ENCODE data around the gene UTP15. TPM values are rescaled to one million over a fixed set of nuclear protein-coding genes. Genes with fewer than 3 reads are reported as not detected.

The UTP15 gene
- polyA plus RNA-seq, 1 of the 3 experiments (the other 2 are of a cell fraction), result 10.2 TPM

- Histone ChIP-seq H3K36me3 (replicated peaks in 1 of 2; ENCODE audit: control insufficient read depth in 1 of 2, insufficient read depth in 2 of 2, low read length in 1 of 2) (no peaks in the 10 kb centered on the region), H3K4me1 (ENCODE audit: control insufficient read depth in 1 of 2, insufficient read depth in 2 of 2, low read depth in 1 of 2, low read length in 1 of 2) (no peaks in the 10 kb centered on the region), H3K9me2 (no peaks in the 10 kb centered on the region), H3F3A (replicated peaks; ENCODE audit: insufficient read depth) (no peaks in the 10 kb centered on the region), H4K20me1 (ENCODE audit: insufficient read depth) (no peaks in the 10 kb centered on the region), H3K79me2 (ENCODE audit: insufficient read depth) (no peaks in the 10 kb centered on the region), H3K4me2 (no peak overlapping the region), H3K9ac (no peak overlapping the region), H3K4me3 (ENCODE audit: low read depth in 2 of 2, low read length in 1 of 2) (no peak overlapping the region), H2AFZ (ENCODE audit: low read depth) (no peak overlapping the region; the same call in 1 of the 2 replicates), H3K9me3 (no peaks in the 10 kb centered on the region), H3K27me3 (ENCODE audit: insufficient read depth) (no peaks in the 10 kb centered on the region), H3K27ac (ENCODE audit: low read depth in 2 of 2, low read length in 1 of 2) (no peak overlapping the region)
- ChIA-PET CTCF (interaction anchor here (0.8 to 2.1 kb wide), 2 partner anchors 16 to 22 kb away, joined by 3 to 7 read pairs; no protein-coding TSS in a partner anchor), POLR2A (no interaction called here)
- WGBS (ENCODE audit: low lambda C conversion rate), result 80% methylated on average over 3 of the region's 3 CpGs
- TF ChIP-seq REST (IDR thresholded peaks at IDR 0.05; ENCODE audit: low read depth, low read length) (no peak), RCOR1 (IDR thresholded peaks at IDR 0.05; ENCODE audit: low read length) (no peak), USF1 (IDR thresholded peaks at IDR 0.05; ENCODE audit: borderline replicate concordance, low read depth) (no peak), SMC3 (IDR thresholded peaks at IDR 0.05; ENCODE audit: low read depth, low read length) (no peak), GABPA (IDR thresholded peaks at IDR 0.05; ENCODE audit: low read depth) (no peak), IRF3 (IDR thresholded peaks at IDR 0.05; ENCODE audit: low read depth, low read length) (no peak)
- no peak for DNase-seq
Observed at GRCh38 chr5:73612799-73613198, 47.3 kb downstream of the UTP15 start.

GRCh38 chr5:73615085-73615484 is 49.5 kb downstream of the UTP15 start:
- no peak for TF ChIP-seq RAD21 (IDR thresholded peaks at IDR 0.05; ENCODE audit: low read length)
- no peak for TF ChIP-seq TAF1 (IDR thresholded peaks at IDR 0.05; ENCODE audit: borderline replicate concordance, low read depth, low read length)
- no peak for TF ChIP-seq SIN3A (IDR thresholded peaks at IDR 0.05; ENCODE audit: borderline replicate concordance, low read depth, low read length)
- no peak for TF ChIP-seq RFX5 (IDR thresholded peaks at IDR 0.05; ENCODE audit: low read length)
- TF ChIP-seq YY1 (IDR thresholded peaks at IDR 0.05; ENCODE audit: low read depth), result no peak
- TF ChIP-seq MXI1 (IDR thresholded peaks at IDR 0.05; ENCODE audit: low read depth, low read length), result no peak
- ChIA-PET CTCF (interaction anchor here (1.0 to 2.7 kb wide), 3 partner anchors 18 to 178 kb away, joined by 6 to 8 read pairs (median 6); no protein-coding TSS in a partner anchor), POLR2A (no interaction called here)
- Histone ChIP-seq H3F3A (replicated peaks; ENCODE audit: insufficient read depth) (no peaks in the 10 kb centered on the region), H3K4me1 (ENCODE audit: control insufficient read depth in 1 of 2, insufficient read depth in 2 of 2, low read depth in 1 of 2, low read length in 1 of 2) (no peaks in the 10 kb centered on the region), H3K9ac (no peak overlapping the region), H3K9me3 (no peaks in the 10 kb centered on the region), H3K36me3 (replicated peaks in 1 of 2; ENCODE audit: control insufficient read depth in 1 of 2, insufficient read depth in 2 of 2, low read length in 1 of 2) (no peaks in the 10 kb centered on the region), H4K20me1 (ENCODE audit: insufficient read depth) (no peaks in the 10 kb centered on the region), H3K9me2 (no peaks in the 10 kb centered on the region), H3K79me2 (ENCODE audit: insufficient read depth) (no peaks in the 10 kb centered on the region), H3K4me3 (ENCODE audit: low read depth in 2 of 2, low read length in 1 of 2) (no peak overlapping the region), H2AFZ (ENCODE audit: low read depth) (no peak overlapping the region), H3K27me3 (ENCODE audit: insufficient read depth) (no peaks in the 10 kb centered on the region), H3K4me2 (no peak overlapping the region), H3K27ac (ENCODE audit: low read depth in 2 of 2, low read length in 1 of 2) (no peak overlapping the region)
- no peak for DNase-seq
- WGBS (ENCODE audit: low lambda C conversion rate), result 91% methylated on average over 2 of the region's 2 CpGs
